ENCODE measurements around the gene CXXC4.

The CXXC4 gene

GRCh38 chr4:104494822-104495559 is at the start of gene CXXC4:
Gene CXXC4 (minus strand): TSS chr4:104494894. CDS start chr4:104491802, 3,092 bp downstream.
- no peak for FAIRE-seq

GRCh38 chr4:104533156-104533555 is 38.5 kb upstream of the CXXC4 start:
- DNase-seq (ENCODE audit: insufficient read length, low spot score) (no peak), FAIRE-seq (no peak)
- TF ChIP-seq POLR2A (IDR thresholded peaks at IDR 0.05; ENCODE audit: low read depth, low read length): no peak

More at GRCh38 chr4:104494822-104495559, at the start of gene CXXC4:
- DNase-seq (ENCODE audit: insufficient read length, low spot score): peak; percentile 33
- TF ChIP-seq POLR2A (IDR thresholded peaks at IDR 0.05; ENCODE audit: low read depth, low read length): no peak

GRCh38 chr4:104532677-104533076 is 38.0 kb upstream of the CXXC4 start:
- no peak for DNase-seq (ENCODE audit: insufficient read length, low spot score)
- FAIRE-seq: no peak
- no peak for TF ChIP-seq POLR2A (IDR thresholded peaks at IDR 0.05; ENCODE audit: low read depth, low read length)

GRCh38 chr4:104531390-104531789 is 36.7 kb upstream of the CXXC4 start:
- no peak for FAIRE-seq
- TF ChIP-seq POLR2A (IDR thresholded peaks at IDR 0.05; ENCODE audit: low read depth, low read length): no peak
- no peak for DNase-seq (ENCODE audit: insufficient read length, low spot score)

- no peak for TF ChIP-seq POLR2A (IDR thresholded peaks at IDR 0.05; ENCODE audit: low read depth, low read length)
- no peak for FAIRE-seq
- DNase-seq (ENCODE audit: insufficient read length, low spot score): no peak
These were observed 35.7 kb upstream of the CXXC4 start for GRCh38 chr4:104530426-104530825.

GRCh38 chr4:104524591-104524990 is 29.9 kb upstream of the CXXC4 start:
- DNase-seq (ENCODE audit: insufficient read length, low spot score) (no peak), FAIRE-seq (no peak)
- TF ChIP-seq POLR2A (IDR thresholded peaks at IDR 0.05; ENCODE audit: low read depth, low read length): no peak

- TF ChIP-seq POLR2A (IDR thresholded peaks at IDR 0.05; ENCODE audit: low read depth, low read length): no peak
- no peak for FAIRE-seq
- DNase-seq (ENCODE audit: insufficient read length, low spot score): no peak
These were observed 29.3 kb upstream of the CXXC4 start for GRCh38 chr4:104524026-104524425.

GRCh38 chr4:104519588-104519987 is 24.9 kb upstream of the CXXC4 start:
- DNase-seq (ENCODE audit: insufficient read length, low spot score): no peak
- FAIRE-seq: no peak
- no peak for TF ChIP-seq POLR2A (IDR thresholded peaks at IDR 0.05; ENCODE audit: low read depth, low read length)

GRCh38 chr4:104516884-104517283 is 22.2 kb upstream of the CXXC4 start:
- DNase-seq (ENCODE audit: insufficient read length, low spot score): no peak
- FAIRE-seq: no peak
- no peak for TF ChIP-seq POLR2A (IDR thresholded peaks at IDR 0.05; ENCODE audit: low read depth, low read length)

- TF ChIP-seq POLR2A (IDR thresholded peaks at IDR 0.05; ENCODE audit: low read depth, low read length): no peak
- no peak for DNase-seq (ENCODE audit: insufficient read length, low spot score)
- no peak for FAIRE-seq
These were observed 13.5 kb upstream of the CXXC4 start for GRCh38 chr4:104508224-104508623.

- no peak for TF ChIP-seq POLR2A (IDR thresholded peaks at IDR 0.05; ENCODE audit: low read depth, low read length)
- FAIRE-seq: no peak
- no peak for DNase-seq (ENCODE audit: insufficient read length, low spot score)
These were observed 12.4 kb upstream of the CXXC4 start for GRCh38 chr4:104507112-104507511.

- TF ChIP-seq POLR2A (IDR thresholded peaks at IDR 0.05; ENCODE audit: low read depth, low read length): no peak
- no peak for FAIRE-seq
These were observed 9.8 kb upstream of the CXXC4 start for GRCh38 chr4:104504536-104504935.

GRCh38 chr4:104502471-104502870 is 7.8 kb upstream of the CXXC4 start:
- FAIRE-seq (no peak), DNase-seq (ENCODE audit: insufficient read length, low spot score) (no peak)
- TF ChIP-seq POLR2A (IDR thresholded peaks at IDR 0.05; ENCODE audit: low read depth, low read length): no peak

More at GRCh38 chr4:104504536-104504935, 9.8 kb upstream of the CXXC4 start:
- DNase-seq (ENCODE audit: insufficient read length, low spot score): no peak

GRCh38 chr4:104501290-104501689 is 6.6 kb upstream of the CXXC4 start:
- no peak for FAIRE-seq
- DNase-seq (ENCODE audit: insufficient read length, low spot score): no peak
- no peak for TF ChIP-seq POLR2A (IDR thresholded peaks at IDR 0.05; ENCODE audit: low read depth, low read length)

GRCh38 chr4:104500442-104500841 is 5.7 kb upstream of the CXXC4 start:
- DNase-seq (ENCODE audit: insufficient read length, low spot score) (no peak), FAIRE-seq (no peak)

More at GRCh38 chr4:104500442-104500841, 5.7 kb upstream of the CXXC4 start:
- TF ChIP-seq POLR2A (IDR thresholded peaks at IDR 0.05; ENCODE audit: low read depth, low read length): no peak

Measured in H54 (cell line).